GM12878 (cell line): ENCODE data around the gene AOPEP.

ENCODE experiments used
- EP300 ChIP-seq, 2 experiments: fragments of 150-350 bp in 1 of 2; IDR thresholded peaks; 2 replicates each; pipeline ENCODE4 v1.6.1; 2011 to 2012; ENCODE audit warnings: low read depth in 2 of 2, low read length in 2 of 2, borderline replicate concordance in 1 of 2, improper control_type of control experiment in 1 of 2, inconsistent platforms in 1 of 2; ENCODE audit not compliant: control insufficient read depth in 1 of 2
- FOS ChIP-seq: IDR thresholded peaks from 3 replicates; pipeline ENCODE4 v1.6.1; 2011; ENCODE audit warnings: borderline replicate concordance; ENCODE audit not compliant: insufficient read length; ENCODE audit errors: extremely low read depth
- GABPA ChIP-seq: IDR thresholded peaks from 2 replicates; pipeline ENCODE4 v1.6.1; 2014; ENCODE audit warnings: antibody characterized with exemption, low read depth, mild to moderate bottlenecking, inconsistent platforms
- MYC ChIP-seq: IDR thresholded peaks from 2 replicates; pipeline ENCODE4 v1.6.1; 2011; ENCODE audit warnings: mild to moderate bottlenecking, low read length, moderate library complexity, inconsistent platforms; ENCODE audit not compliant: insufficient read depth, insufficient replicate concordance, insufficient read length, severe bottlenecking
- NFXL1 ChIP-seq: fragments of 450-650 bp; IDR thresholded peaks from 2 replicates; pipeline ENCODE4 v1.6.1; 2017; ENCODE audit warnings: antibody characterized with exemption, mild to moderate bottlenecking, borderline replicate concordance
- TARDBP ChIP-seq: IDR thresholded peaks from 2 replicates; pipeline ENCODE4 v1.6.1; 2016; ENCODE audit warnings: borderline replicate concordance
- TF ChIP-seq, protein P1 (sequence below), 3 experiments: IDR thresholded peaks in 2 of 3; conservative IDR thresholded peaks in 1 of 3; 2 replicates each; pipeline ENCODE4 v1.5.1; 2011; ENCODE audit warnings: low read depth in 3 of 3, low read length in 3 of 3, mild to moderate bottlenecking in 3 of 3, control low read depth in 2 of 3, moderate library complexity in 2 of 3, inconsistent platforms in 1 of 3, mixed read lengths in 1 of 3; ENCODE audit not compliant: control insufficient read depth in 2 of 3, insufficient read depth in 1 of 3; ENCODE audit errors: extremely low read depth in 1 of 3
- TF ChIP-seq, protein P2 (sequence below): IDR thresholded peaks from 2 replicates; pipeline ENCODE4 v1.6.1; 2011; ENCODE audit warnings: low read depth, low read length, improper control_type of control experiment, borderline replicate concordance

DNA sequence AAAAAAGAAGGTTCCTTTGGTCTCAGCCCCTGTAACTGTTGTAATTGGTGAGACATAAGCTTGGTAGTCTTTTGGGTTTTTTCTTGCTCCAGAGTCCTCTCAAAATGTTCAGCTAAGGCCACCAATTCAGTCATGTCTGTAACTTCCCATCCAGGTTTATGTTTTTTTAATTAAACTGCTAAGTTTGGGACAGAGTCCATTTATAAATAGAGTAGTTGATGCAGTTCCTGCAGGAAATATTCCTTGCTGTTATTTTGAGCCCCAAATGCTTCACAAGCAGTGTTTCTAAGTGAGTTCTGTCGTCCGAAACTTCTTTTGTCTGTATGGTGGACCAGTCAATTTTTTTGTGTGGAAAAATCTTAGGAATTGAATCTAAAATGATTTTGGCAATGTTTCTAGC, 155.0 kb downstream of the AOPEP start:
- TF ChIP-seq TARDBP (no peak), FOS (no peak), GABPA (no peak), EP300 (IDR thresholded peaks at IDR 0.05; ENCODE audit: borderline replicate concordance in 1 of 2, control insufficient read depth in 1 of 2, low read depth in 2 of 2, low read length in 2 of 2) (no peak), NFXL1 (no peak), MYC (no peak)
- TF ChIP-seq, protein P1, sequence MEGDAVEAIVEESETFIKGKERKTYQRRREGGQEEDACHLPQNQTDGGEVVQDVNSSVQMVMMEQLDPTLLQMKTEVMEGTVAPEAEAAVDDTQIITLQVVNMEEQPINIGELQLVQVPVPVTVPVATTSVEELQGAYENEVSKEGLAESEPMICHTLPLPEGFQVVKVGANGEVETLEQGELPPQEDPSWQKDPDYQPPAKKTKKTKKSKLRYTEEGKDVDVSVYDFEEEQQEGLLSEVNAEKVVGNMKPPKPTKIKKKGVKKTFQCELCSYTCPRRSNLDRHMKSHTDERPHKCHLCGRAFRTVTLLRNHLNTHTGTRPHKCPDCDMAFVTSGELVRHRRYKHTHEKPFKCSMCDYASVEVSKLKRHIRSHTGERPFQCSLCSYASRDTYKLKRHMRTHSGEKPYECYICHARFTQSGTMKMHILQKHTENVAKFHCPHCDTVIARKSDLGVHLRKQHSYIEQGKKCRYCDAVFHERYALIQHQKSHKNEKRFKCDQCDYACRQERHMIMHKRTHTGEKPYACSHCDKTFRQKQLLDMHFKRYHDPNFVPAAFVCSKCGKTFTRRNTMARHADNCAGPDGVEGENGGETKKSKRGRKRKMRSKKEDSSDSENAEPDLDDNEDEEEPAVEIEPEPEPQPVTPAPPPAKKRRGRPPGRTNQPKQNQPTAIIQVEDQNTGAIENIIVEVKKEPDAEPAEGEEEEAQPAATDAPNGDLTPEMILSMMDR (IDR thresholded peaks at IDR 0.05 in 2 of 3, conservative IDR thresholded peaks at IDR 0.05 in 1 of 3; ENCODE audit: control insufficient read depth in 2 of 3, extremely low read depth in 1 of 3, insufficient read depth in 1 of 3, low read depth in 3 of 3, low read length in 3 of 3) = no peak
- TF ChIP-seq, protein P2, sequence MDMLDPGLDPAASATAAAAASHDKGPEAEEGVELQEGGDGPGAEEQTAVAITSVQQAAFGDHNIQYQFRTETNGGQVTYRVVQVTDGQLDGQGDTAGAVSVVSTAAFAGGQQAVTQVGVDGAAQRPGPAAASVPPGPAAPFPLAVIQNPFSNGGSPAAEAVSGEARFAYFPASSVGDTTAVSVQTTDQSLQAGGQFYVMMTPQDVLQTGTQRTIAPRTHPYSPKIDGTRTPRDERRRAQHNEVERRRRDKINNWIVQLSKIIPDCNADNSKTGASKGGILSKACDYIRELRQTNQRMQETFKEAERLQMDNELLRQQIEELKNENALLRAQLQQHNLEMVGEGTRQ = no peak
